AG04450 (cell line): ENCODE results near the gene MDM2. TPM values are rescaled to one million over a fixed set of nuclear protein-coding genes. Genes with fewer than 3 reads are reported as not detected.

Source experiments
- CTCF ChIA-PET: fragments of 300-600, 350-600 bp; formaldehyde crosslinking; extraction: SDS; loops from one replicate; lab custom pipeline; 2022; ENCODE audit warnings: antibody characterized with exemption, inconsistent platforms; lab: Charles Lee
- POLR2A ChIA-PET: fragments of 350-600 bp; formaldehyde crosslinking; extraction: SDS; loops from one replicate; lab custom pipeline; 2021; ENCODE audit warnings: antibody characterized with exemption, inconsistent platforms; lab: Yijun Ruan, JAX
- DNase-seq: peaks from one replicate; pipeline ENCODE4 v3.0.0-alpha.2; 2011; ENCODE audit warnings: low read depth, low spot score
- H3K27ac ChIP-seq: one replicate; pipeline ENCODE4 v1.5.1; 2012; ENCODE audit warnings: low read depth, low read length, control low read depth
- H3K27me3 ChIP-seq: one replicate; pipeline ENCODE4 v1.6.0; 2012; ENCODE audit warnings: low read length; ENCODE audit not compliant: control insufficient read depth, insufficient read depth
- H3K4me3 ChIP-seq: 2 replicates; pipeline ENCODE4 v1.5.1; 2011; ENCODE audit warnings: mild to moderate bottlenecking, low read depth, low read length, control low read depth
- H3K9me3 ChIP-seq: 2 replicates; pipeline ENCODE4 v1.5.1; 2012; ENCODE audit warnings: low read length; ENCODE audit not compliant: control insufficient read depth, insufficient read depth
- polyA plus RNA-seq: library from polyadenylated mRNA; depleted of rRNA; stranded (reverse); fragments of >200 nt; gene quantifications from 2 replicates; pipeline ENCODE4 v1.2.3, GENCODE V29; 2011
- TF ChIP-seq, protein P1 (sequence below): IDR thresholded peaks from 2 replicates; pipeline ENCODE4 v1.5.1; 2011; ENCODE audit warnings: low read depth, low read length, control low read depth, inconsistent platforms

The MDM2 gene
- polyA plus RNA-seq, 1 experiment, result 82.2 TPM

DNA sequence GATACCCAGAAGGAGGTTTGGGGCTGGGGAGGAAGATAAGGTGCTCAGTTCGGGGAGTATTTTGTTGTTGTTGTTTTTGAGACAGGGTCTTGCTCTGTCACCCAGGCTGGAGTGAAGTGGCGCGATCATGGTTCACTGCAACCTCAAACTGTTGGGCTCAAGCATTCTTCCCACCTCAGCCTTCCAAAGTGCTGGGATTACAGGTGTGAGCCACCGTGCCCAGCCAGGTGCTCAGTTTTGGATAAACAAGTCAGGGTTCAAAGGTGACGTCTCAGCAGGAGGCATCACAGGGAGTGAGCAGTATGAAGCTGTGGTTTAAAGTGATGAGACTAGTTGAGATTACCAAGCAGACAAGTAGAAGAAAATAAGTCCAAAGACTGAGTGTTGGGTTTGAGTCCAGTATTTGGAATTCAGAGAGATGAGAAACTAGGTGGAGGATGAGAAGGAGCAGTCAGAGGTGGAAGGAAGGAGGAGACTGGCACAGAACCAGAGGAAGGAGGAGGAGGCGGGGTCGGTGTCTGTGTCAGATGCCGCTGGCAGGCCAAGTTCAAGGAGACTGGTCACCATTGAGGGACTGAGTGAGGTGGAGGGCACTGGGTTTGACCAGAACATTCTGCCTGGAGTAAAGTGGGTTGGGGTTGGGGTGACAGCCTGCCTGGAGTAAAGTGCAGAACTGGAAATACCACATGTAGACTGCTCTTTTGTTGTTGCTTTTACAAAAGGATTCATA lies 45.9 kb upstream of the MDM2 start:
- Histone ChIP-seq H3K9me3 (no peaks in the 10 kb centered on the region), H3K27ac (no peak overlapping the region), H3K4me3 (no peak overlapping the region), H3K27me3 (no peaks in the 10 kb centered on the region)
- no peak for DNase-seq
- POLR2A ChIA-PET, result no interaction called here
- CTCF ChIA-PET, result no interaction called here
- TF ChIP-seq, protein P1, sequence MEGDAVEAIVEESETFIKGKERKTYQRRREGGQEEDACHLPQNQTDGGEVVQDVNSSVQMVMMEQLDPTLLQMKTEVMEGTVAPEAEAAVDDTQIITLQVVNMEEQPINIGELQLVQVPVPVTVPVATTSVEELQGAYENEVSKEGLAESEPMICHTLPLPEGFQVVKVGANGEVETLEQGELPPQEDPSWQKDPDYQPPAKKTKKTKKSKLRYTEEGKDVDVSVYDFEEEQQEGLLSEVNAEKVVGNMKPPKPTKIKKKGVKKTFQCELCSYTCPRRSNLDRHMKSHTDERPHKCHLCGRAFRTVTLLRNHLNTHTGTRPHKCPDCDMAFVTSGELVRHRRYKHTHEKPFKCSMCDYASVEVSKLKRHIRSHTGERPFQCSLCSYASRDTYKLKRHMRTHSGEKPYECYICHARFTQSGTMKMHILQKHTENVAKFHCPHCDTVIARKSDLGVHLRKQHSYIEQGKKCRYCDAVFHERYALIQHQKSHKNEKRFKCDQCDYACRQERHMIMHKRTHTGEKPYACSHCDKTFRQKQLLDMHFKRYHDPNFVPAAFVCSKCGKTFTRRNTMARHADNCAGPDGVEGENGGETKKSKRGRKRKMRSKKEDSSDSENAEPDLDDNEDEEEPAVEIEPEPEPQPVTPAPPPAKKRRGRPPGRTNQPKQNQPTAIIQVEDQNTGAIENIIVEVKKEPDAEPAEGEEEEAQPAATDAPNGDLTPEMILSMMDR, result no peak

DNA sequence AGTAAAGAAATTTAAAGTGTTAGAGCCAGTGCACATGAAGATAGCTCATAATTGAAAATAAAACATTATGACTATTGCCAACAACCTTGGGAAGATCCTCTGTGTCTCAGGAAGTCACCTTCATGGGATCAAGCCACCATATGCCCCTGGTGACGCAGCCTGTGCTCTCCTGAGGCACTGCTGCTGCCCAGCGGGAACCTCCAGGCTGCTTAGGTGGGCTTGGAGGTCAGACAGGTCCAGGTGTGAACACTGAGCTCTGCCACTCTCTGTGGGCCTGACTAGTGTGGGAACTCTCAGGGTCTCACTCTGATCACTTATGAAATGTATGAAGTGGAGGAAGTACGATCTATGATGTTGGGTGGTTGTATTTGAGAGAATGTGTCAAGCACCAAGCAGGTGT lies 45.3 kb upstream of the MDM2 start:
- no peaks in the 10 kb centered on the region for H3K9me3 ChIP-seq
- TF ChIP-seq, protein P1, result no peak
- CTCF ChIA-PET, result no interaction called here
- POLR2A ChIA-PET, result no interaction called here
- DNase-seq, result no peak
- H3K4me3 ChIP-seq, result no peak overlapping the region
- H3K27me3 ChIP-seq, result no peaks in the 10 kb centered on the region
- no peak overlapping the region for H3K27ac ChIP-seq

DNA sequence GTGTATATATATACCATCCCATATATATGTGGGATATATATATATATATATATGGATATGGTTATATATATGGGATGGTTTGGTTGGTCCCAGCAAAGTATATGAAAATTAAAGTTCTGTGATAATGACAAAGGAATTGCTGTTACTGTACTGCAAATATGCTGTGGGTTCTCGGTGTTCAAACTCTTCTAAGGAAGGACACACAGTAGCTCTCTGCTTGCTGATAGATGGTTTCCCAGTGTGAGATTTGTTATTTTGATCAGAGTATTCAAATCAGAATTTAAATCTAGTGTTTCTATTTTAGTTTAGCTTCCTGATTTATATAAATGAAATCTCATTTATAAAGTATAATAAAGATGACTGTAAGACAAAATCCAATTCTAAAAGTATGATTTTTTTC lies 42.3 kb upstream of the MDM2 start:
- Histone ChIP-seq H3K27me3 (no peaks in the 10 kb centered on the region), H3K9me3 (no peaks in the 10 kb centered on the region), H3K4me3 (no peak overlapping the region), H3K27ac (no peak overlapping the region)
- DNase-seq, result no peak
- CTCF ChIA-PET, result interaction anchor here (0.7 to 1.2 kb wide), 2 partner anchors 30 to 389 kb away, joined by 3 to 6 read pairs; no protein-coding TSS in a partner anchor
- TF ChIP-seq, protein P1, result no peak
- POLR2A ChIA-PET, result no interaction called here

DNA sequence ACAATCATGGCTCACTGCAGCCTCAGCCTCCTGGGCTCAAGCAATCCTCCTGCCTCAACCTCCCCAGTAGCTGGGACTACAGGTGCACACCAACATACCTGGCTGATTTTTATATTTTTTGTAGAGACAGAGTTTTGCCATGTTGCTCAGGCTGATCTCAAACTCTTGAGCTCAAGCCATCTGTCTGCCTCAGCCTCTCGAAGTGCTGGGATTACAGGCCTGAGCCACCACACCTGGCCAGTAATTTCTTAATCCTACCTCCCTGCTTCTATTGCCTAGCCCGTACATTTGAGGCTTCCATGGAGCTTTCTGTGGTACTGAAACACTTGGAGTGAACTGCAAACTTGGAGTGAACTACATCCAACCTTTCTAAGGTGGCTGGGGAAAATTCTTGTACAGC lies 41.3 kb upstream of the MDM2 start:
- H3K27ac ChIP-seq, result no peak overlapping the region
- ChIA-PET POLR2A (no interaction called here), CTCF (interaction anchor here (0.6 to 1.2 kb wide), 3 partner anchors 21 to 481 kb away, joined by 3 to 6 read pairs (median 3); no protein-coding TSS in a partner anchor)
- no peak overlapping the region for H3K4me3 ChIP-seq
- no peak for DNase-seq
- H3K9me3 ChIP-seq, result no peaks in the 10 kb centered on the region
- H3K27me3 ChIP-seq, result no peaks in the 10 kb centered on the region
- TF ChIP-seq, protein P1, result no peak

DNA sequence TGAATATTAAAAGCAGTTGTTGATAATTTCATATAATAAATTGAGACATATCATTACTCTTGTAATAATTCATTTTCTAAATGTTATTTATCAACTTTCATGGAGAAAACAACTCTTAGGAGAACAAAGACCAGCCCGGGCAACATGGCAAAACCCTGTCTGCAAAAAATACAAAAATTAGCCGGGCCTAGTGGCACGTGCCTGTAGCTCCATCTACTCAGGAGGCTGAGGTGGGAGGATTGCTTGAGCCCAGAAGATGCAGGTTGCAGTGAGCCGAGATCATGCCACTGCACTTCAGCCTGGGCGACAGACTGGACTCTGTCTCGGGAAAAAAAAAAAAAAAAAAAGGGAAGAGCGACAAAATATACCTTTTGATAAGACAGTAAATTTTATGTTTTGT lies 40.8 kb upstream of the MDM2 start:
- DNase-seq, result no peak
- no peaks in the 10 kb centered on the region for H3K9me3 ChIP-seq
- no peak overlapping the region for H3K27ac ChIP-seq
- CTCF ChIA-PET, result interaction anchor here (0.6 to 0.7 kb wide), 2 partner anchors 20 to 481 kb away, joined by 3 to 6 read pairs; no protein-coding TSS in a partner anchor
- TF ChIP-seq, protein P1, result no peak
- no peak overlapping the region for H3K4me3 ChIP-seq
- H3K27me3 ChIP-seq, result no peaks in the 10 kb centered on the region
- POLR2A ChIA-PET, result no interaction called here
